Measurements from ENCODE around the gene MYZAP.

Gene MYZAP

DNA sequence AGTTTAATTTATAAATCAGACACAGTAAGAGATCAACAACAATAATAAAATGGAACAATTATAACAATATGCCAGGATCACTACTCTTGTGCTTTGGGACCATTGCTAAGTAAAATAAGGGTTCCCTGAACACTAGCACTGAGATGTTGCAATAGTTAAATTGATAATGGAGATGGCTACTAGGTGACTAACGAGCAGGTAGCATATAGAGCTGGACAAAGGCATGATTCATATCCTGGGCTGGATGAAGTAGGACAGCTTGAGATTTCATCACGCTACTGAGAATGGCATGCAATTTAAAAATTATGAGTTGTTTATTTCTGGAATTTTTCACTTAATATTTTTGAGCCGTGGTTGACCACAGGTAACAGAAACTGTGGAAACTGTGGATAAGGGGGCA, 20.7 kb upstream of the MYZAP start:
- TF ChIP-seq PAX5 (IDR thresholded peaks at IDR 0.05; ENCODE audit: insufficient read depth, low read length, severe bottlenecking) (no peak), TAF1 (IDR thresholded peaks at IDR 0.05; ENCODE audit: low read depth, low read length) (no peak)
- no peak for FAIRE-seq
- DNase-seq (ENCODE audit: insufficient read length, low spot score) = no peak

DNA sequence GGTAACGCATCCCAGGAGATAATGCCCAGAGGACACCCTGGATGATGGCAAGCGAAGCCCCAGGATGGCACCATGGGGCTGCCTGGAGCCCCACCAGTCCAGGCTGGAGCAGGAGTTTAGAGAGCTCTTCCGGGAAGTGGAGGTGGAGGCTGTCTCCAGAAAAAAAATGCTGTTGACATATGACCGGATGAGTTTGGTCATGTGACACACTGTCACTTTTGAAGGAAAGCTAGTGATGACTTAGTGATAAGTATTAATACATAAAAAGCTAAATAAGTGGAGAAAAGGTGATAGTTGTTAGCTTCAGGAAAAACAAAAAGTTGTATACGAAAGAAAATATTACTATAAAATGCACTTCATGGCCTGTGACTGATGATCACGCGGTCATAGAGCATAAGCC, 20.0 kb upstream of the MYZAP start:
- TF ChIP-seq POU2F2 (IDR thresholded peaks at IDR 0.05; ENCODE audit: low read depth, low read length) (no peak), POLR2A (IDR thresholded peaks at IDR 0.05; ENCODE audit: low read depth, low read length) (no peak), PAX5 (IDR thresholded peaks at IDR 0.05; ENCODE audit: insufficient read depth, low read length, severe bottlenecking) (no peak), POLR2AphosphoS5 (IDR thresholded peaks at IDR 0.05; ENCODE audit: low read depth, low read length) (no peak), TAF1 (IDR thresholded peaks at IDR 0.05; ENCODE audit: low read depth, low read length) (no peak), SPI1 (IDR thresholded peaks at IDR 0.05; ENCODE audit: low read depth, low read length) (no peak)
- no peak for FAIRE-seq

GRCh38 chr15:57572468-57572867, 19.2 kb upstream of the MYZAP start:
- DNase-seq (ENCODE audit: insufficient read length, low spot score) (no peak), FAIRE-seq (no peak)
- TF ChIP-seq TAF1 (IDR thresholded peaks at IDR 0.05; ENCODE audit: low read depth, low read length) = no peak
- no peak for TF ChIP-seq POLR2A (IDR thresholded peaks at IDR 0.05; ENCODE audit: low read depth, low read length)
- TF ChIP-seq SPI1 (IDR thresholded peaks at IDR 0.05; ENCODE audit: low read depth, low read length) = no peak
- no peak for TF ChIP-seq POLR2AphosphoS5 (IDR thresholded peaks at IDR 0.05; ENCODE audit: low read depth, low read length)
- TF ChIP-seq POU2F2 (IDR thresholded peaks at IDR 0.05; ENCODE audit: low read depth, low read length) = no peak
- no peak for TF ChIP-seq PAX5 (IDR thresholded peaks at IDR 0.05; ENCODE audit: insufficient read depth, low read length, severe bottlenecking)

More for the DNA sequence above, 20.0 kb upstream of the MYZAP start:
- no peak for DNase-seq (ENCODE audit: insufficient read length, low spot score)

GRCh38 chr15:57573151-57573550, 18.6 kb upstream of the MYZAP start:
- TF ChIP-seq TAF1 (IDR thresholded peaks at IDR 0.05; ENCODE audit: low read depth, low read length) (no peak), POLR2AphosphoS5 (IDR thresholded peaks at IDR 0.05; ENCODE audit: low read depth, low read length) (no peak), POLR2A (IDR thresholded peaks at IDR 0.05; ENCODE audit: low read depth, low read length) (no peak), POU2F2 (IDR thresholded peaks at IDR 0.05; ENCODE audit: low read depth, low read length) (no peak), SPI1 (IDR thresholded peaks at IDR 0.05; ENCODE audit: low read depth, low read length) (no peak), PAX5 (IDR thresholded peaks at IDR 0.05; ENCODE audit: insufficient read depth, low read length, severe bottlenecking) (no peak)
- FAIRE-seq (no peak), DNase-seq (ENCODE audit: insufficient read length, low spot score) (no peak)

GRCh38 chr15:57575363-57575762, 16.3 kb upstream of the MYZAP start:
- no peak for TF ChIP-seq POLR2AphosphoS5 (IDR thresholded peaks at IDR 0.05; ENCODE audit: low read depth, low read length)
- no peak for TF ChIP-seq POU2F2 (IDR thresholded peaks at IDR 0.05; ENCODE audit: low read depth, low read length)
- no peak for TF ChIP-seq POLR2A (IDR thresholded peaks at IDR 0.05; ENCODE audit: low read depth, low read length)
- TF ChIP-seq TAF1 (IDR thresholded peaks at IDR 0.05; ENCODE audit: low read depth, low read length) = no peak
- TF ChIP-seq PAX5 (IDR thresholded peaks at IDR 0.05; ENCODE audit: insufficient read depth, low read length, severe bottlenecking) = no peak
- no peak for TF ChIP-seq SPI1 (IDR thresholded peaks at IDR 0.05; ENCODE audit: low read depth, low read length)
- FAIRE-seq = no peak
- DNase-seq (ENCODE audit: insufficient read length, low spot score) = no peak

DNA sequence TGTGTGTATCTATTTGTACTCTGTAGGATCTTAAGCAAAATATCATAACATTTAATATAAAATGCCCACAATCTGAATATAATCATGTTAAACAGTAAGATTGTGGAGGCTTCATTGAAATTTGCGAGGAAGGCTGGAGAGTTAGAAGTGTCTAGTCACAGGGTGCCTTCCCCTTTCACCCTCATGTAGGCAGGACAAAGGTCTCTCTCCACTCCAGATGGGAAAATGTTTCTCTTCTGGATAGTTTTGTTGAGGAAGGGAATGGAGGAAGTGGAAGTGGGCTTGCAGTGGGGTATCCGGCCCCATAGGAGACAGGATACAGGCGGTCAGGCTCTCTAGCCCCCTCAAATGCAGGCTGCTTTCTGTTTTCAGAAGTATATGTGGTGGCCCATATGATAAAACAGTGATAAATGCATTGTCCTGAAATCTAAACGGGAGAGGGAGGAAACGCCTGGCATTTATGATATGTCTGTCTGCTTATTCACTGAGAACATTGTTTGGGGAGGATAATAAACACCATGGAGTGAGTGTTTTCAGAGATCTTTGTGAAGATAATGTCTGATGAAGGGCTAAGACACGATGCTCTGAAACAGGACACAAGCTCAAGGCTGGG, 13.3 kb upstream of the MYZAP start:
- no peak for TF ChIP-seq SPI1 (IDR thresholded peaks at IDR 0.05; ENCODE audit: low read depth, low read length)
- no peak for TF ChIP-seq POLR2AphosphoS5 (IDR thresholded peaks at IDR 0.05; ENCODE audit: low read depth, low read length)
- TF ChIP-seq TAF1 (IDR thresholded peaks at IDR 0.05; ENCODE audit: low read depth, low read length) = no peak
- TF ChIP-seq PAX5 (IDR thresholded peaks at IDR 0.05; ENCODE audit: insufficient read depth, low read length, severe bottlenecking) = no peak
- no peak for TF ChIP-seq POU2F2 (IDR thresholded peaks at IDR 0.05; ENCODE audit: low read depth, low read length)
- TF ChIP-seq POLR2A (IDR thresholded peaks at IDR 0.05; ENCODE audit: low read depth, low read length) = no peak
- no peak for DNase-seq (ENCODE audit: insufficient read length, low spot score)
- FAIRE-seq = no peak

DNA sequence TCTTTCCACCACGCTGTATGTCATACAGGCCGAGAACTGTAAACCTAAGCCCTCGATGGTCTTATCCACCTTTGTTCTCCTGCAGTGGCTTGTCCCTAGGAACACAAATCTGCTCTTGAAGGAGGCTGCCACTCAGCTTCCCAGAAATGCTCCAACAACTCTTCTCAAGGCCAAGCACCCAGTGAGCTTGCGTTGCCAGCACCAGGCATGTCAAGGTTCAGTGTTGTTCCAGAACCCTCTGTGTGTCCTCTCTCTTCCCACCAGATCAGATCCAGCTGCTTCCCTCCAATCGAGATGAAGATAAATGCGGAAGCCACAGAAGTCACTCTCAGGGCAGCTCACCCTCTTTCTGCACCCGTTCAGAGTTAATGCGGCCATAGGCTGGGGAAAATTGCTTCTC, 11.3 kb upstream of the MYZAP start:
- DNase-seq (ENCODE audit: insufficient read length, low spot score) (no peak), FAIRE-seq (no peak)
- TF ChIP-seq POLR2AphosphoS5 (IDR thresholded peaks at IDR 0.05; ENCODE audit: low read depth, low read length) (no peak), SPI1 (IDR thresholded peaks at IDR 0.05; ENCODE audit: low read depth, low read length) (no peak), POU2F2 (IDR thresholded peaks at IDR 0.05; ENCODE audit: low read depth, low read length) (no peak), POLR2A (IDR thresholded peaks at IDR 0.05; ENCODE audit: low read depth, low read length) (no peak), TAF1 (IDR thresholded peaks at IDR 0.05; ENCODE audit: low read depth, low read length) (no peak), PAX5 (IDR thresholded peaks at IDR 0.05; ENCODE audit: insufficient read depth, low read length, severe bottlenecking) (no peak)

DNA sequence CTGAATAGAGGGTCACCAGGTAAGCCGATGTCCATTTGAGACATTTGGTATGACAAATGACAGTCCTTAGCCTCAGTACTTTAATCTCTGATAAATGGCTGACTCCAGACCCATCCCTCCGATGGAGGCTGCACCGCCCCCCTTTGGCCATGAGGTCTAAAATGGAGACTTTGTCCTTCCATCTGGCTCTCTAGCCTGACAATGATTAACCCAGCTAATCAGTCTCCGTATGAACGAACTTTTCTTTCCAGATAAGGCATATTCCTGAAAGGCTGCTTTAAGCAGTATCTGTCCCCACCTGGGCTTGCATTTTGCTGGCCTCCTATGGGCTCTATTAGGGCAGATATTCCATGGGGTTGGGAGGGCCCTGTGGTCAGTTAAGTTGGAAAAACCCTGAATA, 10.8 kb upstream of the MYZAP start:
- DNase-seq (ENCODE audit: insufficient read length, low spot score) (no peak), FAIRE-seq (no peak)
- no peak for TF ChIP-seq SPI1 (IDR thresholded peaks at IDR 0.05; ENCODE audit: low read depth, low read length)
- no peak for TF ChIP-seq TAF1 (IDR thresholded peaks at IDR 0.05; ENCODE audit: low read depth, low read length)
- TF ChIP-seq POLR2A (IDR thresholded peaks at IDR 0.05; ENCODE audit: low read depth, low read length) = no peak
- TF ChIP-seq POLR2AphosphoS5 (IDR thresholded peaks at IDR 0.05; ENCODE audit: low read depth, low read length) = no peak
- no peak for TF ChIP-seq PAX5 (IDR thresholded peaks at IDR 0.05; ENCODE audit: insufficient read depth, low read length, severe bottlenecking)
- no peak for TF ChIP-seq POU2F2 (IDR thresholded peaks at IDR 0.05; ENCODE audit: low read depth, low read length)

GRCh38 chr15:57582090-57582489, 9.6 kb upstream of the MYZAP start:
- DNase-seq (ENCODE audit: insufficient read length, low spot score) (no peak), FAIRE-seq (no peak)
- no peak for TF ChIP-seq POU2F2 (IDR thresholded peaks at IDR 0.05; ENCODE audit: low read depth, low read length)
- TF ChIP-seq SPI1 (IDR thresholded peaks at IDR 0.05; ENCODE audit: low read depth, low read length) = no peak
- TF ChIP-seq POLR2AphosphoS5 (IDR thresholded peaks at IDR 0.05; ENCODE audit: low read depth, low read length) = no peak
- no peak for TF ChIP-seq POLR2A (IDR thresholded peaks at IDR 0.05; ENCODE audit: low read depth, low read length)
- no peak for TF ChIP-seq PAX5 (IDR thresholded peaks at IDR 0.05; ENCODE audit: insufficient read depth, low read length, severe bottlenecking)

GRCh38 chr15:57583282-57583681, 8.4 kb upstream of the MYZAP start:
- no peak for FAIRE-seq
- TF ChIP-seq SPI1 (IDR thresholded peaks at IDR 0.05; ENCODE audit: low read depth, low read length) = no peak
- no peak for TF ChIP-seq PAX5 (IDR thresholded peaks at IDR 0.05; ENCODE audit: insufficient read depth, low read length, severe bottlenecking)
- TF ChIP-seq POU2F2 (IDR thresholded peaks at IDR 0.05; ENCODE audit: low read depth, low read length) = no peak
- TF ChIP-seq POLR2AphosphoS5 (IDR thresholded peaks at IDR 0.05; ENCODE audit: low read depth, low read length) = no peak
- TF ChIP-seq POLR2A (IDR thresholded peaks at IDR 0.05; ENCODE audit: low read depth, low read length) = no peak
- TF ChIP-seq TAF1 (IDR thresholded peaks at IDR 0.05; ENCODE audit: low read depth, low read length) = no peak
- DNase-seq (ENCODE audit: insufficient read length, low spot score) = no peak

Measured in GM12891 (cell line).